ENCODE measurements around the gene HNRNPF. TPM values are rescaled to one million over a fixed set of nuclear protein-coding genes. Genes with fewer than 3 reads are reported as not detected.

Gene HNRNPF
- total RNA-seq, 3 donors from 2014 or later: 212 to 229 (median 227) TPM

DNA sequence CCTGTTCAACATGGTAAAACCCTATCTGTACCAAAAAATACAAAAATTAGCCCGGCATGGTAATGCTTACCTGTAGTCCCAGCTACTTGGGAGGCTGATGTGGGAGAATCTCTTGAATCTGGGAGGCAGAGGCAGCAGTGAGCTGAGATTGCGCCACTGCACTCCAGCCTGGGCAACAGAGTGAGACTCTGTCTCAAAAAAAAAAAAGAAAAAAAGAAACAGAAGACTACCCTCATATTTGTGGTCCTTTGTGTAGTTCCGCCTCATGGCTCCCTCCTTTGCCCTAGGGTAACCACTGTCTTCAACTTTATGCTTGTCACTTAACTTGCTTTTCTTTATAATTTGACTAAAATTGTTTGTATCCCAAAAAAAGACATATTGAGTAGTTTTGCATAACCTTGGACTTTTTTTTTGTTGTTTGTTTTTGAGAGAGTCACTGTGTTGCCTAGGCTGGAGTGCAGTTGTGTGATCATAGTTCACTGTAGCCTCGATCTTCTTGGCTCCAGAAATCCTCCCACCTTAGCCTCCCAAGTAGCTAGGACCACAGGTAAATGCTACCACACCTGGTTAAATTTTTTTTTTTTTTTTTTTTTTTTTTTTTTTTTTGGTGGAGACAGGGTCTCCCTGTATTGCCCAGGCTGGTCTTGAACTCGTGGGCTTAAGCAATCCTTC is 31.6 kb upstream of the HNRNPF start:
- intact Hi-C loops (cut with DNase I, micrococcal nuclease): no loop called here
- Histone ChIP-seq H3K4me1 (ENCODE audit: low read depth) (peaks cover 4% of the 10 kb centered on the region), H3K36me3 (ENCODE audit: low read depth) (no peaks in the 10 kb centered on the region), H3K4me3 (no peak overlapping the region), H3K9me3 (no peaks in the 10 kb centered on the region)
- ATAC-seq: no peak
- TF ChIP-seq, protein P1, sequence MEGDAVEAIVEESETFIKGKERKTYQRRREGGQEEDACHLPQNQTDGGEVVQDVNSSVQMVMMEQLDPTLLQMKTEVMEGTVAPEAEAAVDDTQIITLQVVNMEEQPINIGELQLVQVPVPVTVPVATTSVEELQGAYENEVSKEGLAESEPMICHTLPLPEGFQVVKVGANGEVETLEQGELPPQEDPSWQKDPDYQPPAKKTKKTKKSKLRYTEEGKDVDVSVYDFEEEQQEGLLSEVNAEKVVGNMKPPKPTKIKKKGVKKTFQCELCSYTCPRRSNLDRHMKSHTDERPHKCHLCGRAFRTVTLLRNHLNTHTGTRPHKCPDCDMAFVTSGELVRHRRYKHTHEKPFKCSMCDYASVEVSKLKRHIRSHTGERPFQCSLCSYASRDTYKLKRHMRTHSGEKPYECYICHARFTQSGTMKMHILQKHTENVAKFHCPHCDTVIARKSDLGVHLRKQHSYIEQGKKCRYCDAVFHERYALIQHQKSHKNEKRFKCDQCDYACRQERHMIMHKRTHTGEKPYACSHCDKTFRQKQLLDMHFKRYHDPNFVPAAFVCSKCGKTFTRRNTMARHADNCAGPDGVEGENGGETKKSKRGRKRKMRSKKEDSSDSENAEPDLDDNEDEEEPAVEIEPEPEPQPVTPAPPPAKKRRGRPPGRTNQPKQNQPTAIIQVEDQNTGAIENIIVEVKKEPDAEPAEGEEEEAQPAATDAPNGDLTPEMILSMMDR (IDR thresholded peaks at IDR 0.05): no peak
- DNase-seq: no peak

DNA sequence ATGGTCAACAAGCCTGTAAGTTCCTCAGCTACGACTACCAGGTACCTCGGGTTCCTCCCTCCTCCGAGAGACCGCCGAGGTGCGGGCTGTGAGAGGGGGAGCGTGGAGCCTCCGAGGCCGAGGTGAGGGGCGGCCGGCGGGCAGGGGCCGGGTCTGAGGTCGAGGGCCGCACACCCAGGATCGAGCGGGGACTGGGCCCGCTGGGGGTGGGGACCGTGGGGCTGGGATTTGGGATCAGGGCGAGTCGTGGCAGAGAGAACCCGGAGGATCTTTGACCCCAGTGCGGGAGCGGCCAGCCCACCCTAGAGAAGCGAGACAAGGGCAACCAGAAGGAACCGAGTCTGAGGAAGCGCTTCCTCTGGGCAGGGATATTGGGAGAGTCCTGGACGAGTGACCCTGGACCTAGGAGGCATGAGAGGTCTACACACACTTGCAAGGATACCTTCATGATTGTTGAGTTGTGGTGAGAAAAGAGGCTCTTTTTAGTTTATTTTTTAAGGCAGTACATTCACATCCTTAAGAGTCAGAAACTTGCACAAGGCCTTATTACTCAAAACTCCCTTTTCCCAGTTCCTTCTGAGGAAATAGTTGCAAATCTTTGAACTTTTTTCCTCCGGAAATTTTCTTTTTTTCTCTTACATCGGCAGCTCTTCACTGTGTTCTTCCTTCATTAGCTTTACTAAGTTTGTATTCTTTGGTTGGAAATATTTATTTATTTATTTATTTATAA is 28.3 kb upstream of the HNRNPF start:
- intact Hi-C loops (cut with DNase I, micrococcal nuclease): no loop called here
- H3K4me1 ChIP-seq (ENCODE audit: low read depth): peaks cover 7% of the 10 kb centered on the region
- TF ChIP-seq, protein P1 (IDR thresholded peaks at IDR 0.05): no peak
- H3K9me3 ChIP-seq: no peaks in the 10 kb centered on the region
- peak overlapping the region; percentile 57 for H3K4me3 ChIP-seq
- DNase-seq (no peak), ATAC-seq (no peak)
- no peaks in the 10 kb centered on the region for H3K36me3 ChIP-seq (ENCODE audit: low read depth)

DNA sequence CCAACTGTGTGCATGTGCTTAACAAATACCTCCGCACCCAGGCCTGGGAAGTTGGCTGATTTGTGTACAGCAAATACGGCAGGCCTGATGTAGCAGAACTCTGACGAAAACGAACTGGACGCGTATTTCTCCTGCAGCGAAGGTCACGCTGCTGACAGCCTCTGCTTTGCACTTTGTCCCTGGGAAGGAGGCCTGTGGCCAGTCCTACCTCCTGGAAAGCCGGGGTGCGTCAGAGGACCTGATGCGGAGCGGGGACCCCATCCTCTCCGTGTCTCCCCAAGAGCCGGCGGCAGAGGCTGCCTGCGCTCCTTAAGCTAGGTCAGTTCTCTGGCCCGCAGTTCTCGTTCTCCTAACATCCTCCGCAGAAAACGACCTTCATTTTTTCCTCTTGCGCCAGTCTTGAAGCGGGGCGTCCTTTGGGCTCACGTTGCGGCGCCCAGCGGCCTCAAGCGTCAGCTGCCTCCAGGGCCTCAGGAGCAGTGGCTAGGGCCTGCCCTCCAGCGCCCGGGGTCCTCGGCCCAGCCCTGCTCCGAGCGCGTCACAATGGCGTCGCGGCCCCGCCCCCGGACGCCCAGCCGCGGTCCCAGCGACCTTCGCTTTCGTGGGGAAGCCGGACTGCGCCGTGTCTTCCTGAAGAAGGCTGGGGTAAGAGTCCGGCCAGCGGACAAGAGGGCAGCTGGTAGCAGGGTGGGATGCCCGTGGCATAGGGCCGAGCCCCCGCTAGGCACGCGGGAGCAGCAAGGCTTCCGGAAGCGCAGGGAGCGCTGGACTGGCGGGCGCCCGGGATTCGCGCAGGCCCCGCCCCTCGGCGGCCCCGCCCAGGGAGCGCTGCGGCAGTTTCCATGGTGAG is 27.5 kb upstream of the HNRNPF start, which contains the start of gene ZNF487:
TSS of gene ZNF487 (plus strand) at position 821 of the 850 bp plus-strand sequence. CDS start 38,703 bp downstream, outside the sequence.
- ATAC-seq (peak; percentile 97), DNase-seq (peak; percentile 92 to 96 (median 94))
- Histone ChIP-seq H3K9me3 (no peaks in the 10 kb centered on the region), H3K4me3 (peak within 1 kb of the TSS; percentile 57), H3K4me1 (ENCODE audit: low read depth) (peaks cover 7% of the 10 kb centered on the region), H3K36me3 (ENCODE audit: low read depth) (no peaks in the 10 kb centered on the region)
- intact Hi-C loops (cut with DNase I, micrococcal nuclease): no loop called here
- TF ChIP-seq, protein P1 (IDR thresholded peaks at IDR 0.05): no peak

DNA sequence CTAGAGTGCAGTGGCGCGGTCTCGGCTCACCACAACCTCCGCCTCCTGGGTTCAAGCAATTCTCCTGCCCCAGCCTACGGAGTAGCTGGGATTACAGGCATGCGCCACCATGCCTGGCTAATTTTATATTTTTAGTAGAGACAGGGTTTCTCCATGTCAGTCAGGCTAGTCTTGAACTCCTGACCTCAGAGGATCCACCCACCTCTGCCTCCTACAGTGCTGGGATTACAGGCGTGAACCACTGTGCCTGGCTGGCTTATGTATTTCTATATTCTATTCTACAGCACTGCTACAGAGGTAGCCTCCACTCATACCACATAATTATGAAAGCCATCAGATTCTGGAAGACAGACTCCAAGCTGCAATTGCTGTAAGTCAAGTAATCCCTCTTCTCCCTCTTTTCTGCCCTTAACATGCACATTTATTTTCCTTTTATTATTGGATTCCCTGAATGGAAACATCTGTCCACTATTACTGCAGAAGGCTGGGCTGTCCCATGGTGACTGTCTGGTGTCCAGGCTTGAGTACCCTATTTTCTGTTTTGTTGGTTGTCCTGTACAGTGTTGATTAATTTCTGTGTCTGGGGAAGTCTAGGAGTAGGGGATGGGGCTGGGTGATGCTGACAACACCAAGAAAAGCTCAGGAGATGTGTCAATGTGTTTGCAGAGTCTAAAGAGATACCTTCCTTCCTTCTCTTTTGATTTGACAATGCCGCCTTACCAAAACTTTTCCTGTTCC is 22.1 kb upstream of the HNRNPF start:
- Histone ChIP-seq H3K9me3 (no peaks in the 10 kb centered on the region), H3K36me3 (ENCODE audit: low read depth) (no peaks in the 10 kb centered on the region), H3K4me3 (no peak overlapping the region), H3K4me1 (ENCODE audit: low read depth) (peaks cover 3% of the 10 kb centered on the region)
- DNase-seq: no peak
- TF ChIP-seq, protein P1 (IDR thresholded peaks at IDR 0.05): no peak
- intact Hi-C loops (cut with DNase I, micrococcal nuclease): no loop called here
- ATAC-seq: no peak

Measured in mucosa of descending colon (tissue), 3 donors.